Upper lobe of left lung (tissue), 4 donors: ENCODE results near the gene MSMO1.

Experiments
- CTCF ChIP-seq, 6 experiments: fragments of 450-650 bp in 4 of 6; fragments of 200-600 bp in 2 of 6; sonication (generic) in 2 of 6; IDR thresholded peaks; one replicate each; pipeline ENCODE4 v1.5.1; 2016 to 2019; ENCODE audit warnings: antibody characterized with exemption in 6 of 6
- POLR2A ChIP-seq, 4 donors: fragments of 450-650 bp; IDR thresholded peaks; one replicate each; pipeline ENCODE4 v1.5.1; 2016 to 2017; ENCODE audit warnings: antibody characterized with exemption in 4 of 4, mild to moderate bottlenecking in 2 of 4

- TF ChIP-seq CTCF (IDR thresholded peaks at IDR 0.05) (peak; percentile 38 to 83 (median 62)), POLR2A (IDR thresholded peaks at IDR 0.05) (peak in 2 of 4 donors; percentile 29 to 66)
Measured at GRCh38 chr4:165378745-165379677, 51.5 kb downstream of the MSMO1 start, which contains the start of gene CPE.
